Right kidney (tissue), 1 donor: Measurements from ENCODE around the gene HMX1.

Experiments
- DNase-seq: peaks from one replicate; pipeline ENCODE4 v3.0.0-alpha.2; 2016

Gene HMX1

DNA sequence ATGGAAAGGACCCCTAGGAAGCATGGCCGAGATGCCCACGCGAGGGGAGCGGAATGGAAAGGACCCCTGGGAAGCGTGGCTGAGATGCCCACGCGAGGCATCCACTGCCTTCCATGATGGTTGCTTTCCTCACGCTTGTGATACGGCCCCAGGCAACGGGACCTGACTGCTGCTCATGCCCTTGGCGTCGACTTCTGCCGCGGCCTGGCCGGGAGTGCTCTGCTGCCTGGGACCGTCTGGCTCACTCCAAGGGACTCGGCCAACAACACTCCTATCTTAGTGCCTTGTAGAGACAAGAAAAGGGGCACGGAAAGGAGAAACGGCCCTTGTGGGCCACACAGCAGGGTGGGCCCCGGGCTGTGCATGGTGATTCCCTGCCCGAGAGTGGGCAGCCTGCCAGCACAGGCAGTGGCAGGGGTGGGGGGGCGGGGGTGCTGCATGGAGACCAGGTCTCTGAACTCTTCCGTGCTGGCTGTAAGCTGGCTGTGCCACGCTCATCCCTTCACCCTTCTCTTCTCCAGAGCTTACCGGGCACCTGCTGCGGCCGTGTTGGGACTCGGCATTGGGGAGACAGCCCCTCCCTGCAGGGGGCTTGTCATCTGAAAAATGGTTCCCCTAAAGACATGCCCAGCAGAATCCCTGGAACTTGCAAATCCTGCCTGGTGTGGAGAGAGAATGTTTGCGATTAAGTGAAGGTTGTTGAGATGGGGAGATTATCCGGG is 38.6 kb upstream of the HMX1 start:
- no peak for DNase-seq

DNA sequence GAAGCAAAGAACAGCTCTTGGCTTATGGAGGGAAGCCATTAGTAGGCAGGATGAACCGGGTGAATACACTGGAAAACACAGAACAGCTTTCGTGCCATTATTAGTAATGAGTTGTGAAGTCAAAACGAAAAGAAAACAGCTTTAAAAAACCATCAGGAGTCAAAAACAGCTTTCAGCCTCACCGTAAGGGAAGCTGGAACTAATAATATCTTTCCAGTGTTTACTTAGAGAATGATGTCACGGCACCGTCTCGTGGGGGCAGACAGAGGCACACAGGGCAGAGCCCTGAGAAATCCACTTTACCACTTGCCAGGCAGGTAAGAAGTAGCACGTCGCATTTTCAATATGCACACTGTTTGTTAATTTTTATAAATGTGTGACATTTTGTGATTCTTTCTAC is 37.9 kb upstream of the HMX1 start:
- DNase-seq, result no peak

DNA sequence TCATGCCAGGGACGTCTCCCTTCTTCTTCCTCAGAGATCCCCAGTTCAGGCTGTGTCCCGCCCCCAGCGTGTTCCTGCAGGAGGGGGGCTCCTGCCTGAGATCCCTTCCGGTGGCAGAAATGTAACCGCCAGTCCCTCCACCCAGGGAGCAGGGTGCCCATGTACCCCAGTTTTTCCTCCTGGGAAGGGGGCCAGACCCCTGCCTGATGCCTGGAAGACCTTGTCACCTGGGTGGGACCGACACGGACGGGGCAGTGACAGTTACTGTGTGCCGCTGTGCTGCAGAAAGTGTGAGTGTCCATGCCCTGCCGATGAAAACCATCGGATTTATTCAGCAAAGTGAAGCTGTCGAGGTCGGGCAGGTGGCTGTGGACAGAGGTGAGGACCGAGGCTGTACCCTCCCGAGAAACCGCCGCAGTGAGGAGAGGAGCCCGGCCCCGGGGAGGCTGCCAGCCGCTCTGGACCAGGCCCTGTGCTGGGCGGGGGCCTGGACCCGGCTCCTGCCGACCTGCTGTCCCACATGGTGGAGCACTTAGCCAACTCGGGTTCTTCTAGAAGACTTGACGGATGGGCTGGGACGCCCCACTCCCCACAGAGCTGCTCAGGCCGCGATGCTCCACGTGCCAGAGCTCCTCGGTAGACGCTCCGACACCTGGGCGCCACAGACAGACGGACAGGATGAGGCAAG is 36.7 kb upstream of the HMX1 start:
- DNase-seq, result no peak

DNA sequence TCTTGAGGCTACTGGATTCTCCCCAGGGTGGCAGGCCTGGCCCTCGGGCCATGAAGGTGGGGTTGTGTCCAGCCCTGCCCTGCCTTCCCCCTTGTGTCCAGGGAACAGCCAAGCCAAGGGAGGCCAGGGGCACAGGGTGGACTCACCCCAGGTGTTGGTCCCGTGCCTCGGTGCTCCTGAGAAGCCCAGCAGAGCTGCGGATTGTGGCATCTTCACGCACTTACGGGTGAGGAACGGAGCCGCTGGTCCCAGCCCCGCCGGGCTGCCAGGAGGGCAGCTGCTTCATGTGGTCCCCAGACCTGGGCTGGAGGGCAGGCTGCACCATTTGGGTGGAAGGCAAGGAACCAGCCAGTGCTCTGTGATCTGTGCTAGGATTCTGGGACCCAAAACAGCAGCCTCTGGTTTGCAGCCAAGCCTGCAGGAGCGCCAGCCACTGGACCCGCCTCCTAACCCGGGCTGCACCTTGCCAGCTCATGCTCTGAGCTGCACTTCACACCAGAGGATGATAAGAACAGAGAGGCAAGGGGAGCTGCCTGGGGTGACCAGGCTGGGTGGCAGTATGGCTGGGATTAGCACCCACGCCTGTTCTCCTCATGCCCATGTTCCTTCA is 36.1 kb upstream of the HMX1 start:
- no peak for DNase-seq

DNA sequence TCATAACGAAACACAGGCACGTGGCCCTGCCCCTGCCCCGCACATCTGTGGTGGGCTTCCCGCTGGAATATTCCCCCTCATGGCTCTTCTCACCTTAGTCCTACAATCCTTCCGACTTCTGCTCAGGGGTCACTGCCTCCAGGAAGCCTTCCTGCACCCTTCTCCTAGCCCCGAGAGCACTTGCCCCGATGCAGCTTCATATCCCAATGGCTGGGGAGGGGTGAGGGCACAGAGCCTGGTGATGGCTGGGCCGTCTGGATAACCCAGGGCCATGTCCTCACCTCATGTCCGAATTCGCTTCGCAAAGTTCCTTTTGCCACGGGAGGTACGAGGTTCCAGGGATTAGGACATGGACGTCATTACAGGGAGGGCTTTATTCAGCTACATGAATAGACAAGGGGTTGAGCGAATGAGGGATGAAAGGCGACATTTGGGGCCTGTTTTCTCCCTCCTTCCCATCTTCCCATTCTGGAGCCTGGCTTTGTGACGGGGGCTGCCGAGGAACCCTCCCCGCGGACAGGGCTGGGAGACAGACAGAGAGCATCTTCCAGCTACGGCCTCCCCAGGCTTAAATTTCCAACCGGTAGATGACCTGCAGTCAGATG is 35.5 kb upstream of the HMX1 start:
- no peak for DNase-seq

DNA sequence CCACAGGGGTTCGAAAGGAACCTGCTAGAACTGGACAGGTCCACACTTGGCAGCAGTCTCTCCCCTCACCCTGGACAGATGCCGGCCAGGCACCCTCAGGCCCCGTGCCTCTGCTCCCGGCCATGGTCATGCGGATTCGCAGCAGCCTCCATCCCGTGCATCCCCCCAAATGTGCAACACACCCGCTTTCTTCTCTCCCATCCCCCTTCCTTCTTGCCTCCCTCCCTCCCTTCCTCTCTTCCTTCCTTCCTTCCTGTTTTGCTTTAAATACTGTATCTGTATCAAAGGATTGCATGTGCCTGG is 35.0 kb upstream of the HMX1 start:
- DNase-seq, result no peak

DNA sequence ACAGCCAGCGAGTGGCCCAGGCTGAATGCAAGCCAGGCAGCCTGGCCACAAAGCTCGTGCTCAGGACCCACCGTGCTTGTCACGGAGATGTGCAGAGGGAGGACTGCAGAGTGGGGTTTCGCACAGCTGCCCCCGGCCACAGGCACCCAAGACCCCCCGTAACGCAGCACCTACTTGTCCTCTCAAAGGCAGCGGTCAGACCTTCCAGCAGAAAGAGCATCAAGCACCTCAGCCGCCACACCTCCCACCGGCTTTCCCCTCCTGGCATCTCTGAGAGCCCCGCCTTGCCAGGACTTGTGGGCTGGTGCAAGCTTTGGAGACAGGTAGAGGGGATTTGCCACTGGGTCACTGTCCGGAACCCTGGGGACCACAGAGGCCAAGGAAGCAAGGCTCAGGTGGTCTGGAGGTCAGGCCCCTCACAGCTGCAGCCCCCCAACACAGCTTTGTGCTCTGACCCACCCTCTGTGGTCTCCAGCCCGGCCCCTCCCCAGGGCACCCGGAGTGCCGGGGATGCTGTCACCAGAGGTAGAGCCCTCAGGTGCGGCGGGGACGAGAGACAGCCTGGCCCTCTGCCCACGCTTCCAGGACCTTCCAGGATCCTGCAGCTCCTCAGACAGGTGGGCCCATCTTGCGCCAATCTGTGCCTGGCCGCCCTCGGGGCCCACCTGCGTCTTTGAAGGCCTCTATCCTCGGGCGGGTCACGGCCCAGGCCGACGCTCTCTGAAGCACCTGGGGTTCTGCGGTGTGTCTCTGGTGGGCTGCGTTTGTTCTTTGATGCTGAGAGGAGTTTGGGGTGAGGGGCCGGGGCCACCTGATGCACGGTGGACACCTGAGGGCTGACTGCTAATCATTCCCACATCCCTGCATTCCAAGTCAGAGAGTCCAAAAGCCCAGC is 34.4 kb upstream of the HMX1 start:
- DNase-seq, result no peak

DNA sequence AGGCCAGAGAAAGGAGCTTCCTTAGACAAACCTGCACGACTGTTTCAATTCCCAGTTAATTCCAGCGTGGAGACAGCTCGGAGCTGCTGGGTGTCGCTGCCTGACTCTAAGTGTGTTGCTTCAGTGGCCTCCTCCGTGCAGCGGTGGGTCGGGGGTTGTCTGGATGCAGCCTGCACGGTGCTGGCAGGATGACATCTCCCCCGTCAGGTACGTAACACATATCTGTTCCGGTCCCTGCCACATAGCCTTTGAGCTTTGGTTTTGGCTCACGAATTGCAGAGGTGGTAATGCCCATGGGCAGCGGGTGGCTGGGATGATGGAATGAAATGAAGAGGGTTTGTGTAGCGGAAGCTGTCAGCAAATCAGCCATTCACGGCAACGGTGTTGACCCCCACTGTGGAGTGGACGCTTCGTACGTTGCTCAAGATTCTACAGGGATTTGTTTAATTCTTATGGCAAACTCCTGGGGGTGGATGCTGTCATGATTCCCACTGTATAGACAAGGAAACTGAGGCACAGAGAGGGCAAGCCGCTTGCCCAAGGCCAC is 33.7 kb upstream of the HMX1 start:
- no peak for DNase-seq

DNA sequence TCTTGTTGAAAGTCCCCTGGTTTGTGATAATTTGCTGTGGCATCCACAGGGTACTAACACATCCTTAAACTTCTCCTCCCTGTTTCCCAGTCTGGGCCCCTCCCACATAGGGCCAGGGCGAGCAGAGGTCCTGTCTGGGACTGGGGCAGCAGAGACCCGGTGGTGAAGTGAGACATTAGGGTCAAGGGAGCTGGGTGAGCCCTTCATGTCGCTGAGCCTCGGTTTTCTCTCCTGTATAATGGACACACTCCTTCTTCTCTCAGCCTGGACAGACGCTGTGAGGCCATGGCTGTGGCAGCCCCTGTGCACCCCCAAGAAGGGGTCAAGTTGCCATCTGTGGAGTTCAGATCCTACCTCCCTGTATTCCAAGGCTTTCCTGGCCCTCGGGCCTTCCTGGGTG is 33.0 kb upstream of the HMX1 start:
- DNase-seq, result no peak

DNA sequence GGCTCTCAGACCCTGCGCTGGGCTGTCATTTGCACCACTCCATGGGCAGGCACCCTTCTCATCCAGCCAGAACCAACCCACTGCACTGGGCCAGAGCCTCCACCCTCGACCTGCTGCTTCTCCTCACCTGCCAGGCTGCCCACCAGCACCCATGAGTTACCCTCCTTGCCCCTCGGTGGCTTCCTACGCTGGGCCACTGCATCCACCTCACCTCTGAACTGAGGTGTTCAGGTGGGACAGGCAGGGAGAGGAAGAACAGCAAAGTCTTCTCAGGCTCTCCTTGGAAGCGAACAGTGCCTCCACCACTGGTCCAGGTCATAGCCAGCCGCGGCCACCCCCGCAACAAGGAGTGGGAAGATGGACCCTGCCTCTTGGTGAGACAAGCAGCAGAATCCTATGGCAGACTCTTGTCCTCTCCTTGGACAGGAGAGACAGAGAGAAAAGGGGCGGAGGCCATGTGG is 32.4 kb upstream of the HMX1 start:
- no peak for DNase-seq

DNA sequence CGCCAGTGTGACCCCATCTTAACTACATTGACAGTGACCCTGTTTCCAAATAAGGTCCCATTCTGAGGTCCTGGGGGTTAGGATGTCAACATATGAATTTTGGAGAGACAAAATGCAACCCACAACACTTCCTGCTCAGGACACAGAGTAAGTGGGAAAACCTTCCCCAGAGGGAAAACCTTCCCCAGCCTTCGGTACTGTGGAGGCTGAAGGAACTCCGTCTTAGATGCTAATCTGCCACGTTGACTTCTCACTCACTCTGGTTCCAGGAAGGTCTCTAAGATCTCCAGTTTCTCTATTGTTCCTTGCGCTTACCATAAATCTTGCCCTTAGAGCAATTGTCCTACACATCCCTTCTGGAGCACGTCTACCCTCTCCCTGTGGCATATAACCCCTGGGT is 29.7 kb upstream of the HMX1 start:
- DNase-seq, result no peak

DNA sequence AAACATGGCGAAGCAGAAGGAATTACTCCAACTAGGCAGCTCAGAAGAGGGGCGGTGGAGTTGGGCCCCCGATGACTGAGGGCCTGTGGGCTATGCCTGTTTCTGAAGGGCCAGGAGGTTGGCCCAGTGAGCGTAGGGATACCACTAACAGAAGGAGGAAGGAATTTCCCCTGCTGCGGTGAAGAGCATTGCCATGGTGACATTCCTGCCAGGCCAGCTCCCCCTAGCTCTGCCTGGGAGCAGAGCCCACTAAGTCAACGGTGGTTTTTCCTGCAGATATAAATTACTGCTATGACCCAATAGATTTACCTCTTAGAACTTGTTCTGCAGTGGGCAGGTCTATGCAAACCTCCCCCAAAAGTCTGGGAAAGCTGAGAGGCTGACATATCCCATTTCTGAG is 28.9 kb upstream of the HMX1 start:
- no peak for DNase-seq

DNA sequence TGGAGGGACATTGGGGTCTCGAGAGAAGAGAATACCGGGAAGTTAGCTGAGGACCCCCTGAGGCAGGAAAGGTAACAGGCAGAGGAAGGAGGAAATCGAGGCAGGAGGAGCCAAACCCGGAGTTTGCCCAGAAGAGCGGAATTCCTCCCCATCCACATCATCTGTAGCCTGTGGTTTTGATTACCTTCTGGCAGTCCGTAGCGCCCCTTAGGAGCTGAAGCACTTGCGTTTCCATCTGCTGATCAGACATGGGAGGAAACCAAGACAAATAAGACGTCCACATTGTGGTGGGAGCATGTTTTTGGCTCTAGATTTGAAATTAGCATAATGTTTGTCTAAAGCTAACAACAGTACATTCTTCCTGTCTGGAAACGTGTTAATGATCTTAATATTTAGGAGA is 26.8 kb upstream of the HMX1 start:
- no peak for DNase-seq

DNA sequence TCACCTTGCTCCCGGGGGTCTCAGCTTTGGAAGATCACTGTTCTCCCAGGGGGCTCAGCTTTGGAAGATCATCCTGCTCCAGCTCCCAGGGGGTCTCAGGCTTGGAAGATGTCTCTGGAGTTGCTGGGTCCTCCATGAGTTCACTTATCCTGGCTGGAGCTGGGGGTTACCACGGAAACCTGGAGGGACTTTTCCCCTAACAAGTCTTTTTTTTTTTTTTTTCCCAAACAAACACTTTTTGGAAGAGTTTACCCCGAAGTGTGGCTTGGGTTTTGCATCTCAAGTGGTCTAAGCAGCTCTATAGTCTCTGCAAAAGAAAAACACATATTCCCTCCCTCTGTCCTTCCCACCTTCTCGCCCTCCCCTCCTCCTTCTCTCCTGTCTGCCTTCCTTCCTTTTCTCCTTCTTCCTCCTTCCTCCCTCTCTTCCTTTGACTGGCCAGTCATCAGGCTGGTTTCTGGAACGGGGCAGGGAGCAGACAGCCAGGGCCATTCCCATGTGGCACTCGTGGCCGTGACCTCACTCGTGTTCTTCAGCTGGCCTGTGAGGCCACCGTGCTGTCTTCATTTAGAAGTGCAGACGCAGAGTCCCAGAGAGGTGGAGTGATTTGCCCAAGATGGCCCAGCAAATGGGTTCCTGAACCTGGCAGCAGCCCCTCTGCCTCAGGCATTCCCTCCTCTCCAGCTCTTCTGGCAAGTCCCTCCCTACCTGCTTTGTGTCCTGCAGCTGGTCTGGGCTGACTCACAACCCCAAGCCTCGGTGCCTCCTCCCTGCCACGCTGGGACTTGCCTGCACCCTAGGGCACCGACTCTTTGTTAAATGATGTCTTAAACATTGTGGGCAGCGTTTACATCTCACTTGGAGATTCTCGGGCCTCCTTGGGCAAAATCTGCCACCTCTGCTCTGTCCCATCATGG is 25.9 kb upstream of the HMX1 start:
- no peak for DNase-seq

DNA sequence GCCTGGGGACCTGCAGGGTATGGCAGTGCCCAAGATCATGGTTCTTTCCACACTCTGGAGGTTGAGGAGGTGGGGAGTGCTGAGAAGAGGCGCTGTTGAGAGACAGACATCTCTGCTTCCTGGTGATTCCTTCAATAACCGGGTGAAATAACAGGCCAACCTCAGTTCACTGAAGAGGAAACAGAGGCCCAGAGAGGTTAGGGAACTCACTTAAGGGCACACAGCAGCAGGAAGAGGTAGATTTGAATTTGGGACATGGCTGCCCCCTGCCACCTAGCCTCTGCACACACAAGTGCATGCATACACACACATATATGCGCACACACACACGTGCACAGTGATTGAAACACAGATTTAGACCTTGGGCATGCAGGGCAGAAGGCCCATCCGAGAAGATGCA is 24.9 kb upstream of the HMX1 start:
- DNase-seq, result no peak

DNA sequence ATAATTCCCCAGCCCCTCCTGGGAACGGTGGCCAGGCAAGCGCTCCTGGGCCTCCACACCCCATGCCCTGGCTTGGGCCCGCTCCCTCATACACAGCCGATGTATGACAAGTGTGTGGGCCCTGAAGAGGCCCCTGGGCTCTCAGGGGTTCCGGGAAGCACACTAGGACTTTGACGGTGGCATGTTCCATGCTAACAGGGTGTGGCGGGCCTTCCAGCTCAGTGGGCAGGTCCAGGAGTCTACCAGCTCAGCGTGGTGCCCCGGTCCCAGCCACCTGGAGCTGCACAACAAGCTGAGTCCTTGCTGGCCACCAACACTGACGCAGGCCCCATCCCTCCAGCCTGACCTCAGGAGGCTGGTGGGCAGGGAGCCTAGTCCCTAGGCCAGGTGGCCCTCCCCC is 24.4 kb upstream of the HMX1 start:
- no peak for DNase-seq

DNA sequence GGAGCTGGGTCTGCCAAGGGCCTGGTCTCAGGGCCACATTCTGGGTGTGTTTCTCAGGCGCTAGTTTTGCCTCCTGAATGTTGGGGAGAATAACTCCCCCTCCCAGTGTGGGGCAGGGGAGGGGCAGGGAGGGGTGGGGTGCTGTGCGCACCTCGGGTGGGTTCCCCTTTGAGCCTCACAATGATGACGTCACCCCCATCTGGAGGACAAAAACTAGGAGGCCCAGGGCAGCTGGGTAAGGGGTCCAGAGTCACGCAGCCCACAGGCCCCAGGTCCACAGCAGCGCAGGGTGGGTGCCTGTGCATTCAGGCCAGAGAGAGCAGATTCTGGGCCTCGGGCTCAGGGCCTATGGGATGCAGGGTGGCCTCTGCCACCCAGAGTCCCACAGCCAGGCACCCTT is 23.7 kb upstream of the HMX1 start:
- no peak for DNase-seq

DNA sequence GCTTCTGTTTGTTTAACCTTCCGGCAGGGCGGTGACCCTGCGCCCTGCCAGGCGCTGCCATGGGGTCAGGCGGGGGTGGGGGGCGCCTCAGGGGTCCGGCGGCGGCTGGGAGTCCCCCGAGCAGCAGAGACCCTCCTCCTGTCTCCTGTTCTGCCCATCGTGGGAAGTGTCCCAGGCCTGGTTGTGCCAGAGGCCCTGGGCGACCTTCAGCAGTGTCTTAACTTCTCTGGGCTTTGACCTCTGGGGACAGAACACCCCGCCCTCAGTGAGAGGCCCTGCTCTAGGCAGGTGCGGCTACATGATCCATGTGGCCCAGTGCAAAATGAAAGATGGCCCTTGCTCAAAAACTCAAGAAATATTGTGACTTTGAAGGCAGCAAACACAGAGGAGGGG is 22.8 kb upstream of the HMX1 start:
- DNase-seq, result no peak

DNA sequence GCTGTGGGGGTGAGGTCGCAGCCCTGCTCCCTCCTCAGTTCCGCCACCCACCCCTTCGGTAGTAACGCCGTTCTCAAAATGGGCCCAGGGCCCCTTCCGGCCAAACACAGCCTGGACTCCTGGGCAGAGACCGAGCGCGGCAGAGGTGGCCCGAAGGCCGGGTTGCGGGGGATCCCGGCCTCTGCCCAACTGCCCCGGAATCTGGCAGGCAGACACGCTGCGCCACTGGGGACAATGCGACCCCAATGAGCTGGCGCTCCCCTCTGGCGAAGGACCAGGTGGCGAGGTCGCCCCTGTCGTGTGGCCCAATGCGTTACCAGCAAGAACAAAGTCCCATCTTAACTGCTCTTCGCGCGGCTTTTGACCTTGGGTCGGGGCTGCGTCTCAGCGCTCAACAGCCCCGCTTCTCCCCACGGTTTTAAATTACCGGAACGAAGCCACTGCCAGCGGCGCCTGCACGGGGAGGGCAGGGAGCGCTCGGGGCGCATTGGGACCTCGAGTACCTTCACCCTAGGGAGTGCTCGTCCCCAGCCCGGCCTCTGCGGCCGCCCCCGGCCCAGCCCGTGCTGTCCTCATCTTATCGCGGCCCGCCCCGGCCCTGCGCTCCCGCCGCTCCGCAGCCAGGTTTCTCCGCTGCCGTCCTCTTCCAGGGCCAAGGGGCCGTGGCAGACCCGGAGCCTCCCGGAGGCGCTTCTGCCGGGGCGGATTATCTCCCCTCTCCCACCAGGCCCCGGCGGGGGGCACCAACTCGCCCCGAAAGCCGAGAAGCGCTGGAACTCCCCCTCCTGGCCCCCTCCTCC is 22.2 kb upstream of the HMX1 start:
- peak; percentile 50 for DNase-seq

DNA sequence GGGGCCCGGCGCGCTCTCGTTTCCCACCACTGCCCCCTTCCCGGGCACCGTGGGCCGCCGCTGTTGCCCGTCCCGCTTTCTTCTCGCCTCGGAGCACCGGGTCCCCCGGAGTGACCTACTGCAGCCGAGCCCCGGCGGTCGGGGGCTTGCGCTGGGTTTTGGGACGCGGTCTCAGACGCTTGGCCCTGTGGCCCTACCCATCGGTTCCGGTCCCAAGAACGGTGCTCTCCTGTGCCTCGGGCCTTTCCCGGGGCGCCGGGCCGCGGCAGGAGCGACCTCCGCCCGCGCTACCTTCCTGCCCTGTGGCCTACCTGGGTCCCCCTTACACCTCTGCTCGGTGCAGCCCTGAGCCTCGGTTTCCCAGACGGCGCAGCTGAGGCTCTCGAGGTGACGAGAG is 21.6 kb upstream of the HMX1 start:
- peak; percentile 45 for DNase-seq
